Neural progenitor cell (in vitro differentiated cells): ENCODE measurements around the gene CDH23. TPM values are rescaled to one million over a fixed set of nuclear protein-coding genes. Genes with fewer than 3 reads are reported as not detected.

ENCODE experiments used
- DNase-seq: peaks from one replicate; pipeline ENCODE4 v3.0.0-alpha.2; 2016; ENCODE audit warnings: low spot score
- H2AFZ ChIP-seq: fragments of 200-600 bp; sonication (generic); replicated peaks from 2 replicates; pipeline ENCODE4 v1.6.1; 2016; ENCODE audit warnings: antibody characterized with exemption
- H3F3A ChIP-seq: fragments of 200-600 bp; sonication (generic); 2 replicates; pipeline ENCODE4 v1.6.1; 2016; ENCODE audit warnings: antibody characterized with exemption, low read depth
- H3K27ac ChIP-seq: fragments of 200-600 bp; sonication (generic); 2 replicates; pipeline ENCODE4 v1.5.1; 2016; ENCODE audit warnings: mild to moderate bottlenecking
- H3K27me3 ChIP-seq: fragments of 200-600 bp; sonication (generic); 2 replicates; pipeline ENCODE4 v1.6.1; 2016; ENCODE audit warnings: mild to moderate bottlenecking, moderate library complexity
- H3K36me3 ChIP-seq: fragments of 200-600 bp; sonication (generic); 2 replicates; pipeline ENCODE4 v1.5.1; 2016
- H3K4me1 ChIP-seq: fragments of 200-600 bp; sonication (generic); 2 replicates; pipeline ENCODE4 v1.6.1; 2016; ENCODE audit warnings: mixed run types
- H3K4me2 ChIP-seq: fragments of 200-600 bp; sonication (generic); 2 replicates; pipeline ENCODE4 v1.6.1; 2016
- H3K4me3 ChIP-seq: fragments of 200-600 bp; sonication (generic); 2 replicates; pipeline ENCODE4 v1.5.1; 2016
- H3K79me2 ChIP-seq: fragments of 200-600 bp; sonication (generic); 2 replicates; pipeline ENCODE4 v1.6.1; 2016; ENCODE audit warnings: low read depth
- H3K9ac ChIP-seq: fragments of 200-600 bp; sonication (generic); 2 replicates; pipeline ENCODE4 v1.6.1; 2016
- H3K9me3 ChIP-seq: fragments of 200-600 bp; sonication (generic); 2 replicates; pipeline ENCODE4 v1.5.1; 2016; ENCODE audit warnings: low read depth
- H4K20me1 ChIP-seq: fragments of 200-600 bp; sonication (generic); 2 replicates; pipeline ENCODE4 v1.6.1; 2016; ENCODE audit warnings: low read depth
- H3K27ac Mint-ChIP-seq: 3 replicates; pipeline ENCODE4 v1.8.0; 2021; ENCODE audit warnings: mixed read lengths
- H3K27me3 Mint-ChIP-seq: 2 replicates; pipeline ENCODE4 v1.8.0; 2022; ENCODE audit warnings: low read depth, mild to moderate bottlenecking, inconsistent platforms, moderate library complexity, mixed read lengths; ENCODE audit not compliant: insufficient read depth
- H3K36me3 Mint-ChIP-seq: 3 replicates; pipeline ENCODE4 v1.8.0; 2021; ENCODE audit warnings: mixed read lengths
- H3K4me1 Mint-ChIP-seq: 3 replicates; pipeline ENCODE4 v1.8.0; 2021; ENCODE audit warnings: mixed read lengths
- H3K4me3 Mint-ChIP-seq: 3 replicates; pipeline ENCODE4 v1.8.0; 2021; ENCODE audit warnings: mild to moderate bottlenecking, moderate library complexity, mixed read lengths
- H3K9me3 Mint-ChIP-seq: 3 replicates; pipeline ENCODE4 v1.8.0; 2020; ENCODE audit warnings: mixed read lengths
- CTCF ChIP-seq: fragments of 200-600 bp; sonication (generic); IDR thresholded peaks from 2 replicates; pipeline ENCODE4 v1.5.1; 2017; ENCODE audit warnings: antibody characterized with exemption, mild to moderate bottlenecking
- EZH2 ChIP-seq: fragments of 200-600 bp; sonication (generic); IDR thresholded peaks from 2 replicates; pipeline ENCODE4 v1.6.1; 2017; ENCODE audit warnings: antibody characterized with exemption, mild to moderate bottlenecking, moderate library complexity
- EZH2phosphoT487 ChIP-seq: fragments of 200-600 bp; sonication (generic); IDR thresholded peaks from 2 replicates; pipeline ENCODE4 v1.6.1; 2017; ENCODE audit warnings: antibody characterized with exemption
- total RNA-seq: library from RNA; depleted of rRNA; stranded (reverse); fragments of >200 nt; gene quantifications from 2 replicates; pipeline ENCODE4 v1.2.3, GENCODE V29; 2015; ENCODE audit warnings: low replicate concordance

Gene CDH23
- total RNA-seq, 1 donor from 2014 or later = 5.9 TPM

GRCh38 chr10:71771821-71772617, 375.3 kb downstream of the CDH23 start:
- no peak overlapping the region for H2AFZ ChIP-seq
- no peaks in the 10 kb centered on the region for H3F3A ChIP-seq
- H3K79me2 ChIP-seq = no peaks in the 10 kb centered on the region
- H3K9me3 Mint-ChIP-seq = no peaks in the 10 kb centered on the region
- peaks cover 8% of the 10 kb centered on the region for H3K4me1 Mint-ChIP-seq
- no peak for DNase-seq
- H3K9me3 ChIP-seq = no peaks in the 10 kb centered on the region
- H3K27me3 ChIP-seq = peaks cover 45% of the 10 kb centered on the region
- no peak overlapping the region for H3K4me3 Mint-ChIP-seq
- peaks cover 12% of the 10 kb centered on the region for H3K27me3 Mint-ChIP-seq
- no peak overlapping the region for H3K4me2 ChIP-seq
- H3K9ac ChIP-seq = no peak overlapping the region
- no peaks in the 10 kb centered on the region for H4K20me1 ChIP-seq
- no peak overlapping the region for H3K4me3 ChIP-seq
- H3K36me3 Mint-ChIP-seq = no peaks in the 10 kb centered on the region
- H3K27ac Mint-ChIP-seq = no peak overlapping the region
- H3K36me3 ChIP-seq = no peaks in the 10 kb centered on the region
- H3K27ac ChIP-seq = no peak overlapping the region
- no peak for TF ChIP-seq CTCF
- no peak for TF ChIP-seq EZH2
- no peak for TF ChIP-seq EZH2phosphoT487
- peaks cover 4% of the 10 kb centered on the region for H3K4me1 ChIP-seq

GRCh38 chr10:71772832-71773220, 376.1 kb downstream of the CDH23 start:
- H3K4me1 ChIP-seq = no peaks in the 10 kb centered on the region
- TF ChIP-seq CTCF = no peak
- TF ChIP-seq EZH2phosphoT487 = no peak
- no peak for TF ChIP-seq EZH2
- no peak for DNase-seq
- H2AFZ ChIP-seq = peak overlapping the region; percentile 59
- H3K4me2 ChIP-seq = peak overlapping the region; percentile 77
- H4K20me1 ChIP-seq = no peaks in the 10 kb centered on the region
- H3F3A ChIP-seq = no peaks in the 10 kb centered on the region
- H3K9ac ChIP-seq = no peak overlapping the region
- Mint-ChIP-seq H3K4me1 (peaks cover 4% of the 10 kb centered on the region), H3K4me3 (peak overlapping the region; percentile 43), H3K36me3 (no peaks in the 10 kb centered on the region), H3K27me3 (peaks cover 12% of the 10 kb centered on the region), H3K9me3 (no peaks in the 10 kb centered on the region), H3K27ac (no peak overlapping the region)
- no peaks in the 10 kb centered on the region for H3K36me3 ChIP-seq
- H3K27me3 ChIP-seq = peaks cover 45% of the 10 kb centered on the region
- no peaks in the 10 kb centered on the region for H3K9me3 ChIP-seq
- peak overlapping the region; percentile 51 for H3K4me3 ChIP-seq
- no peaks in the 10 kb centered on the region for H3K79me2 ChIP-seq
- H3K27ac ChIP-seq = no peak overlapping the region

- Histone ChIP-seq H3K36me3 (no peaks in the 10 kb centered on the region), H3K27me3 (peaks cover 45% of the 10 kb centered on the region), H3K4me3 (peak within 1 kb of the TSS; percentile 51), H3K27ac (no peak within 1 kb of the TSS), H3K4me1 (no peaks in the 10 kb centered on the region), H3K9me3 (no peaks in the 10 kb centered on the region), H3K79me2 (no peaks in the 10 kb centered on the region), H4K20me1 (no peaks in the 10 kb centered on the region), H3F3A (no peaks in the 10 kb centered on the region), H3K4me2 (peak within 1 kb of the TSS; percentile 77), H2AFZ (peak within 1 kb of the TSS; percentile 59), H3K9ac (no peak within 1 kb of the TSS)
- Mint-ChIP-seq H3K9me3 (no peaks in the 10 kb centered on the region), H3K27me3 (peaks cover 12% of the 10 kb centered on the region), H3K4me1 (peaks cover 4% of the 10 kb centered on the region), H3K27ac (no peak within 1 kb of the TSS), H3K36me3 (no peaks in the 10 kb centered on the region), H3K4me3 (peak within 1 kb of the TSS; percentile 76)
- TF ChIP-seq EZH2 (peak; percentile 43), EZH2phosphoT487 (peak; percentile 44), CTCF (peak; percentile 80)
- DNase-seq = peak; percentile 93
These were observed 376.7 kb downstream of the CDH23 start, which contains the start of gene VSIR for GRCh38 chr10:71773221-71773971. Gene VSIR (minus strand): TSS chr10:71773520. CDS start chr10:71773439, 81 bp downstream.
